CD8-positive, alpha-beta memory T cell (primary cell): Measurements from ENCODE around the gene KRT33A. TPM values are rescaled to one million over a fixed set of nuclear protein-coding genes. Genes with fewer than 3 reads are reported as not detected.

Experiments
- CTCF ChIA-PET: fragments of 350-600 bp; sonication (Branson Sonifier 250); formaldehyde crosslinking; loops from one replicate; lab custom pipeline; 2021; ENCODE audit warnings: antibody characterized with exemption; lab: Charles Lee
- POLR2A ChIA-PET: fragments of 350-600 bp; sonication (Branson Sonifier 250); formaldehyde crosslinking; loops from one replicate; lab custom pipeline; 2021; ENCODE audit warnings: antibody characterized with exemption; lab: Charles Lee
- DNase-seq, 5 donors: peaks; one replicate each; pipeline versions ENCODE4 v3.0.0 to v3.0.0-alpha.2; 2020 to 2022; ENCODE audit warnings: mixed read lengths in 1 of 5
- H3K27ac ChIP-seq: one replicate; pipeline ENCODE4 v1.7.0; 2013; ENCODE audit warnings: low read depth, mild to moderate bottlenecking, low read length, moderate library complexity
- H3K27me3 ChIP-seq: 2 replicates; pipeline ENCODE4 v1.7.0; 2013; ENCODE audit warnings: low read length, mild to moderate bottlenecking; ENCODE audit not compliant: insufficient read depth, poor library complexity, severe bottlenecking
- H3K36me3 ChIP-seq: 2 replicates; pipeline ENCODE4 v1.7.0; 2013; ENCODE audit warnings: mild to moderate bottlenecking, low read length, moderate library complexity; ENCODE audit not compliant: insufficient read depth
- H3K4me1 ChIP-seq: 2 replicates; pipeline ENCODE4 v1.7.0; 2013; ENCODE audit warnings: mild to moderate bottlenecking, low read length, moderate library complexity; ENCODE audit not compliant: insufficient read depth
- H3K4me3 ChIP-seq: 2 replicates; pipeline ENCODE4 v1.7.0; 2013; ENCODE audit warnings: mild to moderate bottlenecking, low read length
- H3K9me3 ChIP-seq: 2 replicates; pipeline ENCODE4 v1.7.0; 2013; ENCODE audit warnings: mild to moderate bottlenecking, low read length
- H3K27ac Mint-ChIP-seq, 8 donors: one replicate each; pipeline ENCODE4 v1.8.0; 2020 to 2021; ENCODE audit warnings: mixed read lengths in 8 of 8, mild to moderate bottlenecking in 6 of 8, inconsistent platforms in 3 of 8, moderate library complexity in 3 of 8
- H3K27me3 Mint-ChIP-seq, 2 donors: one replicate each; pipeline ENCODE4 v1.8.0; 2020 to 2021; ENCODE audit warnings: mixed read lengths in 2 of 2, mild to moderate bottlenecking in 1 of 2, moderate library complexity in 1 of 2
- H3K36me3 Mint-ChIP-seq, 3 donors: one replicate each; pipeline ENCODE4 v1.8.0; 2020 to 2021; ENCODE audit warnings: mixed read lengths in 3 of 3, inconsistent platforms in 1 of 3, mild to moderate bottlenecking in 1 of 3
- H3K4me1 Mint-ChIP-seq, 3 donors: one replicate each; pipeline ENCODE4 v1.8.0; 2020 to 2021; ENCODE audit warnings: mixed read lengths in 3 of 3, inconsistent platforms in 1 of 3, mild to moderate bottlenecking in 1 of 3
- H3K4me3 Mint-ChIP-seq, 7 donors: one replicate each; pipeline ENCODE4 v1.8.0; 2020 to 2021; ENCODE audit warnings: mixed read lengths in 7 of 7, mild to moderate bottlenecking in 6 of 7, moderate library complexity in 4 of 7, inconsistent platforms in 2 of 7
- H3K9me3 Mint-ChIP-seq, 5 donors: one replicate each; pipeline ENCODE4 v1.8.0; 2020 to 2022; ENCODE audit warnings: mixed read lengths in 5 of 5, mild to moderate bottlenecking in 3 of 5, moderate library complexity in 2 of 5, inconsistent platforms in 1 of 5
- polyA plus RNA-seq: library from polyadenylated mRNA; unstranded; fragments of 300-500 nt; fragmentation: Illumina TruSeq; gene quantifications from one replicate; pipeline ENCODE4 v1.2.3, GENCODE V29; 2021
- total RNA-seq, 2 experiments: library from RNA; stranded (reverse); gene quantifications; one replicate each; pipeline ENCODE4 v1.2.3, GENCODE V29; 2021

Gene KRT33A
- total and polyA plus RNA-seq, 3 experiments from 2014 or later = not detected

GRCh38 chr17:41326173-41327145 lies 24.2 kb downstream of the KRT33A start:
- H3K27me3 ChIP-seq = no peaks in the 10 kb centered on the region
- Mint-ChIP-seq H3K36me3 (no peaks in the 10 kb centered on the region), H3K4me3 (peak overlapping the region in 5 of 7 donors; percentile 22 to 75 (median 39)), H3K27ac (peak overlapping the region in 6 of 8 donors; percentile 23 to 90 (median 72)), H3K9me3 (no peaks in the 10 kb centered on the region), H3K4me1 (peaks cover 44 to 66% (median 59%) of the 10 kb centered on the region in 3 donors), H3K27me3 (no peaks in the 10 kb centered on the region)
- no peak overlapping the region for H3K4me3 ChIP-seq
- no peak overlapping the region for H3K27ac ChIP-seq
- ChIA-PET CTCF (interaction anchor here (1.2 kb wide), 1 partner anchor 339 kb away, joined by 3 read pairs; no protein-coding TSS in a partner anchor), POLR2A (no interaction called here)
- H3K36me3 ChIP-seq = no peaks in the 10 kb centered on the region
- DNase-seq = peak in 4 of 5 donors; percentile 24 to 54 (median 40)
- no peaks in the 10 kb centered on the region for H3K9me3 ChIP-seq
- H3K4me1 ChIP-seq = peaks cover 52% of the 10 kb centered on the region

DNA sequence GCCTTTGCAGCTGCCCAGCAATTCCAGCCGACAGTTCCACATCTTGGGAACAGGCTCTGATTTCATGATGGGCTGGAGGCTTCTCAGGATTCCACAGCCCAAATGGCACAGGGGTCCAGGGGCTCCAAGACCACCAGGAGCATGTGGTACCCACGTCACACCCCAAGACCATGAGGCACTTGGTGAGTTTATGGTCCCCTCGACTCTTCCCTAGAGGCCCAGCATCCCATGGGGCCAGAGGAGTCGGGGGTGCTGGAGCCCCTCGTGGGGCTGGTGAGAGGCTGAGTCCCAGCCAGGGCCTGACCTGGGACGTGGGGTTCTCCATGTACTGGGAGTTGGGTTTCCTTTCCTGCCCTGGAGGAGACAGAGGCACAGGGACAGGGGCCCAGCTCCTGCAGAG lies 25.0 kb downstream of the KRT33A start:
- Mint-ChIP-seq H3K27ac (peak overlapping the region in 3 of 8 donors; percentile 42 to 81 (median 50)), H3K36me3 (no peaks in the 10 kb centered on the region), H3K4me3 (peak overlapping the region in 1 of 7 donors; percentile 75), H3K4me1 (peaks cover 45 to 74% (median 61%) of the 10 kb centered on the region in 3 donors), H3K9me3 (peaks cover 0 to 4% (median 0%) of the 10 kb centered on the region in 5 donors), H3K27me3 (no peaks in the 10 kb centered on the region)
- peaks cover 52% of the 10 kb centered on the region for H3K4me1 ChIP-seq
- H3K27me3 ChIP-seq = no peaks in the 10 kb centered on the region
- CTCF ChIA-PET = interaction anchor here (1.2 kb wide), 1 partner anchor 340 kb away, joined by 3 read pairs; no protein-coding TSS in a partner anchor
- H3K9me3 ChIP-seq = peaks cover under 1% of the 10 kb centered on the region
- DNase-seq = no peak
- H3K36me3 ChIP-seq = no peaks in the 10 kb centered on the region
- no peak overlapping the region for H3K4me3 ChIP-seq
- H3K27ac ChIP-seq = no peak overlapping the region
- POLR2A ChIA-PET = no interaction called here

GRCh38 chr17:41325126-41325525 lies 25.5 kb downstream of the KRT33A start:
- Histone ChIP-seq H3K4me3 (no peak overlapping the region), H3K9me3 (peaks cover 5% of the 10 kb centered on the region), H3K36me3 (no peaks in the 10 kb centered on the region), H3K27me3 (no peaks in the 10 kb centered on the region), H3K4me1 (peaks cover 52% of the 10 kb centered on the region), H3K27ac (no peak overlapping the region)
- no peaks in the 10 kb centered on the region for H3K36me3 Mint-ChIP-seq
- POLR2A ChIA-PET = no interaction called here
- H3K9me3 Mint-ChIP-seq = peaks cover 0 to 4% (median 0%) of the 10 kb centered on the region in 5 donors
- H3K27ac Mint-ChIP-seq = peak overlapping the region in 2 of 8 donors; percentile 26 to 52
- CTCF ChIA-PET = interaction anchor here (1.2 kb wide), 1 partner anchor 341 kb away, joined by 3 read pairs; no protein-coding TSS in a partner anchor
- peaks cover 45 to 76% (median 61%) of the 10 kb centered on the region in 3 donors for H3K4me1 Mint-ChIP-seq
- H3K4me3 Mint-ChIP-seq = no peak overlapping the region
- H3K27me3 Mint-ChIP-seq = no peaks in the 10 kb centered on the region
- no peak for DNase-seq

- Histone ChIP-seq H3K27ac (no peak overlapping the region), H3K4me3 (no peak overlapping the region), H3K36me3 (no peaks in the 10 kb centered on the region), H3K27me3 (no peaks in the 10 kb centered on the region), H3K4me1 (peaks cover 52% of the 10 kb centered on the region), H3K9me3 (peaks cover 11% of the 10 kb centered on the region)
- POLR2A ChIA-PET = no interaction called here
- no peak overlapping the region for H3K4me3 Mint-ChIP-seq
- H3K9me3 Mint-ChIP-seq = peaks cover 2 to 6% (median 4%) of the 10 kb centered on the region in 5 donors
- CTCF ChIA-PET = interaction anchor here (1.5 to 2.3 kb wide), 3 partner anchors 7 to 167 kb away, joined by 4 to 18 read pairs (median 8); no protein-coding TSS in a partner anchor
- no peak for DNase-seq
- H3K27ac Mint-ChIP-seq = peak overlapping the region in 6 of 8 donors; percentile 46 to 88 (median 66)
- no peaks in the 10 kb centered on the region for H3K27me3 Mint-ChIP-seq
- H3K4me1 Mint-ChIP-seq = peaks cover 45 to 72% (median 61%) of the 10 kb centered on the region in 3 donors
- peaks cover 0 to 3% (median 0%) of the 10 kb centered on the region in 3 donors for H3K36me3 Mint-ChIP-seq
Measured at GRCh38 chr17:41324180-41325075, 26.2 kb downstream of the KRT33A start.

DNA sequence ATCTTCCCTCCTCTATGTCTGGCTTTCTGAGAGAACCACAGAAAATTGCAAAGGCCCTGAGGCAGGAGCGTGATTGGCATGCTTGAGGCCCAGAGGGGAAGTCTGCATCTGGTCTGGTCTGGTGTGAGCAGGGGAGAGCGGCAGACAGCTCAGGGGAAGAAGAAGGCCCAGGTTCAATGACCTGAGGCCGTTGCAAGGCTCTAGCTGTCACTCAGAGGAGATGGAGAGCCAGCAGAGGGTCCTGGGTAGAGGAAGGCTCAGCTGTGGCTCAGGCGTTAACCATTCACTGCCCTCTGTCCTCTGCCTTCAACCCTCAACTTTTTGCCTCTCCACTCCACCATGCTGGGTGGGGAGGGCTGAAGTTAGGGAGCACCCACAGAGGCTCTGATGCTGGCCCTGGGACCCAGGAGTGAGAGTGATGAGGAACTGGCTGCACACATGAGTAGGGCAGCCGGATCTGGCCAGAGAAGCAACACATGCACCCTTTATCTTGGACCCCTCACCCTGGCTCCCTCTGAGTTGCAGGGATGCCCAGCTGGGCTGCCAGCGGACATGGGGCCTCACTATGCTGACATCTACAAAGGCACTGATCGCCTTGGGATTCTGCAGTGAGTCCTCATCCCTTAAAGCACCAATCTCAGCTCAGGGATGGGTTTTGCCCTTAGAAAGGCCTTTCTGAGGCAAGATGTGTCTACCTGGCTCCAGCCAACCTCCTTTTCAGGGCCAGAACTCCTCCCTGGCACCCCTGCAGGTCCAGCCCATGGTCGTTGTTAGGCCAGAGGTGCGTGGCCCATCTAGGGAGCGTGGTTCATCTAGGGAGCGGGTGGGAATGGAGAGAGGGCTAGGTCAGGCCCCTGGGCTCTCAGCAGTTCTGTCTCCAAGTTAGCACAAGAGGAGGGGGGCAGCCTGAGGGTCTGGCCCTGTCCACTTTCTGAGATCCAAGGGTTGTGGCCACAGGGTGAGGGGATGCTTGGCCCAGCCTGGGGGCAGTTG lies 27.4 kb downstream of the KRT33A start:
- H3K9me3 ChIP-seq = peaks cover 12% of the 10 kb centered on the region
- ChIA-PET CTCF (interaction anchor here (0.7 to 3.3 kb wide), 22 partner anchors 8 to 463 kb away, joined by 3 to 28 read pairs (median 4); partner anchors contain the start of genes KRTAP16-1 and KRTAP29-1), POLR2A (interaction anchor here (1.5 kb wide), 1 partner anchor 15 kb away, joined by 10 read pairs; the partner anchor contains the start of gene KRTAP16-1)
- Mint-ChIP-seq H3K4me1 (peaks cover 40 to 64% (median 56%) of the 10 kb centered on the region in 3 donors), H3K27ac (peak overlapping the region in 6 of 8 donors; percentile 73 to 96 (median 86)), H3K27me3 (no peaks in the 10 kb centered on the region), H3K4me3 (no peak overlapping the region), H3K36me3 (peaks cover 0 to 8% (median 0%) of the 10 kb centered on the region in 3 donors), H3K9me3 (peaks cover 3 to 10% (median 4%) of the 10 kb centered on the region in 5 donors)
- peaks cover 46% of the 10 kb centered on the region for H3K4me1 ChIP-seq
- H3K36me3 ChIP-seq = no peaks in the 10 kb centered on the region
- no peaks in the 10 kb centered on the region for H3K27me3 ChIP-seq
- no peak overlapping the region for H3K4me3 ChIP-seq
- no peak overlapping the region for H3K27ac ChIP-seq
- DNase-seq = no peak

GRCh38 chr17:41322094-41322902 lies 28.3 kb downstream of the KRT33A start:
- H3K36me3 Mint-ChIP-seq = peaks cover 0 to 8% (median 0%) of the 10 kb centered on the region in 3 donors
- H3K9me3 Mint-ChIP-seq = peaks cover 3 to 10% (median 4%) of the 10 kb centered on the region in 5 donors
- no peak overlapping the region for H3K27ac ChIP-seq
- H3K9me3 ChIP-seq = peaks cover 12% of the 10 kb centered on the region
- no peak overlapping the region for H3K4me3 ChIP-seq
- H3K4me1 ChIP-seq = peaks cover 37% of the 10 kb centered on the region
- CTCF ChIA-PET = interaction anchor here (0.7 to 3.3 kb wide), 24 partner anchors 9 to 462 kb away, joined by 3 to 28 read pairs (median 4); partner anchors contain the start of genes KRTAP16-1 and KRTAP29-1
- peaks cover 40 to 62% (median 54%) of the 10 kb centered on the region in 3 donors for H3K4me1 Mint-ChIP-seq
- POLR2A ChIA-PET = interaction anchor here (0.7 to 1.5 kb wide), 2 partner anchors 14 to 125 kb away, joined by 3 to 10 read pairs; partner anchors contain the start of gene KRTAP16-1
- H3K36me3 ChIP-seq = no peaks in the 10 kb centered on the region
- no peaks in the 10 kb centered on the region for H3K27me3 ChIP-seq
- peak overlapping the region in 6 of 8 donors; percentile 71 to 96 (median 82) for H3K27ac Mint-ChIP-seq
- peak in 2 of 5 donors; percentile 46 to 61 for DNase-seq
- no peak overlapping the region for H3K4me3 Mint-ChIP-seq
- no peaks in the 10 kb centered on the region for H3K27me3 Mint-ChIP-seq
